ENCODE results near the gene STRA6.

DNA sequence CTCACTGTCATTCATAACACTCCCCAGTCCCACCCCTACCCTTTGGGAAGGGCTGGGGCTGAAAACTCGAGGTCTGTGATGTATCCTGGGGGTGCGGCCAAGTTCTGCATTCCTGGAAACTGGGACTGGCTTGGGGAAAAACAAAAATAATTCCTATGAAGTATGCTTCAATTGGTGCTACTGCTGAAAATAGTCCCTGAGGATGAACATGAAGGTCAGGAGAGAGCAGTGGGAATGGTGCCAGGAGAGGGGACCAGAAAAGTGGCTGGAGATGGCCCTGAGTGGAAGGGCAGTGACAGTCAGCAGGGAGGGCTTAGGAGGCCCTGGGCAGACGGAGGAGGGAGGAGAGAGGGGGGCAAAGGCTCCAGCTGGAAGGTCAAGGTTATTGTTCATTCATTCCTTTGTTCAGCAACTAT lies 33.9 kb downstream of the STRA6 start:
- TF ChIP-seq POLR2AphosphoS5 (IDR thresholded peaks at IDR 0.05) (no peak), EP300 (IDR thresholded peaks at IDR 0.05) (no peak), POLR2A (IDR thresholded peaks at IDR 0.05) (no peak)
- TF ChIP-seq, protein P1, sequence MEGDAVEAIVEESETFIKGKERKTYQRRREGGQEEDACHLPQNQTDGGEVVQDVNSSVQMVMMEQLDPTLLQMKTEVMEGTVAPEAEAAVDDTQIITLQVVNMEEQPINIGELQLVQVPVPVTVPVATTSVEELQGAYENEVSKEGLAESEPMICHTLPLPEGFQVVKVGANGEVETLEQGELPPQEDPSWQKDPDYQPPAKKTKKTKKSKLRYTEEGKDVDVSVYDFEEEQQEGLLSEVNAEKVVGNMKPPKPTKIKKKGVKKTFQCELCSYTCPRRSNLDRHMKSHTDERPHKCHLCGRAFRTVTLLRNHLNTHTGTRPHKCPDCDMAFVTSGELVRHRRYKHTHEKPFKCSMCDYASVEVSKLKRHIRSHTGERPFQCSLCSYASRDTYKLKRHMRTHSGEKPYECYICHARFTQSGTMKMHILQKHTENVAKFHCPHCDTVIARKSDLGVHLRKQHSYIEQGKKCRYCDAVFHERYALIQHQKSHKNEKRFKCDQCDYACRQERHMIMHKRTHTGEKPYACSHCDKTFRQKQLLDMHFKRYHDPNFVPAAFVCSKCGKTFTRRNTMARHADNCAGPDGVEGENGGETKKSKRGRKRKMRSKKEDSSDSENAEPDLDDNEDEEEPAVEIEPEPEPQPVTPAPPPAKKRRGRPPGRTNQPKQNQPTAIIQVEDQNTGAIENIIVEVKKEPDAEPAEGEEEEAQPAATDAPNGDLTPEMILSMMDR (IDR thresholded peaks at IDR 0.05), result no peak
